Measurements from ENCODE around the gene ADAMTS16. TPM values are rescaled to one million over a fixed set of nuclear protein-coding genes. Genes with fewer than 3 reads are reported as not detected.

The ADAMTS16 gene
- total RNA-seq, 4 donors from 2014 or later = under 0.01 to 19.2 (median 0.34) TPM; not detected in 1

DNA sequence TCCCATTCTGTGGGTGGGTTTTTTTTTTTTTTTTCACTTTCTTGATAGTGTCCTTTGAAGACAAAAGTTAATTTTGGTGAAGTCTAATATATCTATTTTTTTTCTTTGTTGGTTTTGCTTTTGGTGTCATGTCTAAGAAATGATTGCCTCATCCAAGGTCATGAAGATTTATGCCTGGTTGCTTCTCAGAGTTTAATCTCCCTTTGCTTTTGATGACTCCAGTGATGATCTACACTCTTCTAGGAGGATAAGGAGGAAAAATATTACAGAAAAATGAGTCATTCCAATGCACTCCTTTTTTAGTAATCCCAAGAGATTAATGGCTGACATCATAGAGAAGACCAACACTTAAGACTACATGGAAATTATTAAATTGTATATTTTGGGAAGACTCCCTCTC is 202.7 kb downstream of the ADAMTS16 start:
- intact Hi-C loops (cut with DNase I; ENCODE audit: low total_unique reads) = no loop called here
- no peaks in the 10 kb centered on the region for H3K36me3 ChIP-seq
- no peak overlapping the region for H3K27ac ChIP-seq
- no peaks in the 10 kb centered on the region for H3K9me3 ChIP-seq
- no peak overlapping the region for H3K4me3 ChIP-seq
- H3K4me1 ChIP-seq = peaks cover 0 to 8% of the 10 kb centered on the region in 2 donors
- H3K27me3 ChIP-seq = no peaks in the 10 kb centered on the region
- no peak for TF ChIP-seq POLR2A (IDR thresholded peaks at IDR 0.05)
- TF ChIP-seq, protein P1, sequence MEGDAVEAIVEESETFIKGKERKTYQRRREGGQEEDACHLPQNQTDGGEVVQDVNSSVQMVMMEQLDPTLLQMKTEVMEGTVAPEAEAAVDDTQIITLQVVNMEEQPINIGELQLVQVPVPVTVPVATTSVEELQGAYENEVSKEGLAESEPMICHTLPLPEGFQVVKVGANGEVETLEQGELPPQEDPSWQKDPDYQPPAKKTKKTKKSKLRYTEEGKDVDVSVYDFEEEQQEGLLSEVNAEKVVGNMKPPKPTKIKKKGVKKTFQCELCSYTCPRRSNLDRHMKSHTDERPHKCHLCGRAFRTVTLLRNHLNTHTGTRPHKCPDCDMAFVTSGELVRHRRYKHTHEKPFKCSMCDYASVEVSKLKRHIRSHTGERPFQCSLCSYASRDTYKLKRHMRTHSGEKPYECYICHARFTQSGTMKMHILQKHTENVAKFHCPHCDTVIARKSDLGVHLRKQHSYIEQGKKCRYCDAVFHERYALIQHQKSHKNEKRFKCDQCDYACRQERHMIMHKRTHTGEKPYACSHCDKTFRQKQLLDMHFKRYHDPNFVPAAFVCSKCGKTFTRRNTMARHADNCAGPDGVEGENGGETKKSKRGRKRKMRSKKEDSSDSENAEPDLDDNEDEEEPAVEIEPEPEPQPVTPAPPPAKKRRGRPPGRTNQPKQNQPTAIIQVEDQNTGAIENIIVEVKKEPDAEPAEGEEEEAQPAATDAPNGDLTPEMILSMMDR (IDR thresholded peaks at IDR 0.05) = no peak
- no peak for DNase-seq

DNA sequence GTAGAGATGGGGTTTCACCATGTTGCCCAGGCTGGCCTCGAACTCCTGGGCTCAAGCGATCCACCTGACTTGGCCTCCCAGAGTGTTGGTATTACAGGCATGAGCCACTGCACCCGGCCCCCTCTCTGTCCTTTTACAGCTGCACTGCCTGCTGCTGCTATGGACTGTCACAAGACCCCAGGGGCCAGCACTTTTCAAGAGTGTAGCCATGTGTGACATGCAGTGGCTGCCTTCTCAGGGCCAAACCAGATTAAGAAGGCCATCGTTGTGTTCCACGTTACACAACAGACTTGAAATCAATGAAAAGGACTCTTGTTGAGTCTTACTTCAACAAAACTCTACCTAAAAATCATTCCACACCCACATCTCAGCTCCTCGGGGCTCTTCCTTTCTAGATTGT is 203.4 kb downstream of the ADAMTS16 start:
- H3K27ac ChIP-seq = no peak overlapping the region
- H3K4me1 ChIP-seq = peaks cover 0 to 8% of the 10 kb centered on the region in 2 donors
- no peaks in the 10 kb centered on the region for H3K27me3 ChIP-seq
- no peaks in the 10 kb centered on the region for H3K36me3 ChIP-seq
- TF ChIP-seq POLR2A (IDR thresholded peaks at IDR 0.05) = no peak
- TF ChIP-seq, protein P1 (IDR thresholded peaks at IDR 0.05) = no peak
- no peak for DNase-seq
- H3K4me3 ChIP-seq = no peak overlapping the region
- intact Hi-C loops (cut with DNase I; ENCODE audit: low total_unique reads) = no loop called here
- no peaks in the 10 kb centered on the region for H3K9me3 ChIP-seq

DNA sequence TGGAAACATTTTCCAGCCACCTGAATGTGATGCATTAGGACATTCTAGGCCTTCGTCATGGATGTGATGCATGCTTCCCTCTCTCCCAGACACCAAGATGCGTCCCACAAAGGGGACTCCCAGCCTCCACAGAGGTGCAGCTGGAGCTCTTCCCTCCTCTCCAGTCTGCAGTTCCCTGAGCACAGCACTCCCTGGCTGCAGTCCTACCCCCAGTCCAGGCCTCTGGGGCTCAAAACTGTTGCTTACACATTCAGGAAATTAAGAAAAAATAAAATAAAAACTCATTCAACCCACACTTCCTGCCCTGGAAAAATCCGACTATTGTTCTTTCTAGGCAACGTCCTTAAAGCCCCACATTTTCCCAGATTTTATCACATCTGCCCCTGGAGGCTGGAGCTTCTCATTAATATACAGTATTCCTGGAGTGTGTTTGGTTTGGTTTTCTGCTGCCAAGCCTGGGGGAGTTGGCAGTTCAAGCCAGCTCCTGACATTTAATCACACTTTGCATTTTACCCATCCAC is 204.0 kb downstream of the ADAMTS16 start:
- Histone ChIP-seq H3K9me3 (no peaks in the 10 kb centered on the region), H3K27me3 (no peaks in the 10 kb centered on the region), H3K4me1 (peaks cover 0 to 8% of the 10 kb centered on the region in 2 donors), H3K36me3 (no peaks in the 10 kb centered on the region), H3K27ac (no peak overlapping the region), H3K4me3 (no peak overlapping the region)
- no peak for TF ChIP-seq POLR2A (IDR thresholded peaks at IDR 0.05)
- TF ChIP-seq, protein P1 (IDR thresholded peaks at IDR 0.05) = no peak
- DNase-seq = no peak
- intact Hi-C loops (cut with DNase I; ENCODE audit: low total_unique reads) = no loop called here

DNA sequence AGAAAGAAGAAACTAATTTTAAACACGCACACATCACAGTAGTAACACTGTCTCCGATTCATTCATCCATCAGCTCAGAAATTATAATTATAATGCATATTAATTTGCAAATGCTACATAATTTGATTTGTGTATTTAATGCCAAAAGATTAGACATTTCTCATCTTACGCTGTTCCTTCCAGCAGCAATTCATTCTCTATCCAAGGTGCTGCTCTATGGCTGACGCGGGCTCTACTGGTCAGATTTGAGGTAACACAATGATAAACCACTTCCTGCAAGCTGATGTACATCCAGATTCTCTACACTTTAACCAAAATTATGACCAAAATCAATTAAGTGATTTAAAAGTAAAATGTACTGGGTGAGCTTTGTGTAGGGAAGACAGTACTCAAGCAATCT is 204.5 kb downstream of the ADAMTS16 start:
- TF ChIP-seq, protein P1 (IDR thresholded peaks at IDR 0.05) = no peak
- TF ChIP-seq POLR2A (IDR thresholded peaks at IDR 0.05) = no peak
- no peaks in the 10 kb centered on the region for H3K27me3 ChIP-seq
- DNase-seq = no peak
- H3K27ac ChIP-seq = no peak overlapping the region
- no peaks in the 10 kb centered on the region for H3K36me3 ChIP-seq
- no peak overlapping the region for H3K4me3 ChIP-seq
- intact Hi-C loops (cut with DNase I; ENCODE audit: low total_unique reads) = no loop called here
- peaks cover 0 to 8% of the 10 kb centered on the region in 2 donors for H3K4me1 ChIP-seq
- no peaks in the 10 kb centered on the region for H3K9me3 ChIP-seq

DNA sequence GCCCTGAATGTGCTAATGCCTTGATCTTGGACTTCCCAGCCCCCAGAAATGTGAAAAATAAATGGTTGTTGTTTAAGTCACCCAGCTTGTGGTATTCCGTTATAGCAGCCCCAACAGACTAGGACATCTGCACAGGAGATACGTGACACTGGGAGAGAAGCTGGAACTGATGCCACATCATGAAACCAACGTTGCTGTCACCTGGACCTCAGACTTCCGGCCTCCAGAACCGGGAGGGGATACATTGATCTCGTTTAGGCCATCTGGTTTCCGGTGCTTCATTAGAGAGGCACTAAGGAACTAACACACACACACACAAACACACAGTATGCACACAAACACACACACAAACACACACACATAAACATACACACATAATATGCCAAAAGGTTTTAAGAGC is 207.3 kb downstream of the ADAMTS16 start:
- TF ChIP-seq POLR2A (IDR thresholded peaks at IDR 0.05) = no peak
- TF ChIP-seq, protein P1 (IDR thresholded peaks at IDR 0.05) = no peak
- no peak overlapping the region for H3K27ac ChIP-seq
- no peaks in the 10 kb centered on the region for H3K9me3 ChIP-seq
- H3K4me1 ChIP-seq = peaks cover 0 to 3% of the 10 kb centered on the region in 2 donors
- intact Hi-C loops (cut with DNase I; ENCODE audit: low total_unique reads) = no loop called here
- H3K27me3 ChIP-seq = no peaks in the 10 kb centered on the region
- H3K4me3 ChIP-seq = no peak overlapping the region
- DNase-seq = no peak
- H3K36me3 ChIP-seq = no peaks in the 10 kb centered on the region
